HUES6 (cell line): ENCODE measurements around the gene HLCS.

Source experiments
- H3K27ac ChIP-seq: 2 replicates; pipeline ENCODE4 v1.7.0; 2013; ENCODE audit warnings: low read depth, mild to moderate bottlenecking, low read length, inconsistent platforms
- H3K27me3 ChIP-seq: 2 replicates; pipeline ENCODE4 v1.6.1; 2013; ENCODE audit warnings: low read length; ENCODE audit not compliant: control insufficient read depth, insufficient read depth
- H3K36me3 ChIP-seq: 2 replicates; pipeline ENCODE4 v1.6.1; 2013; ENCODE audit warnings: low read length; ENCODE audit not compliant: control insufficient read depth, insufficient read depth
- H3K4me1 ChIP-seq: 2 replicates; pipeline ENCODE4 v1.6.1; 2013; ENCODE audit warnings: low read length; ENCODE audit not compliant: control insufficient read depth, insufficient read depth
- H3K4me3 ChIP-seq: 2 replicates; pipeline ENCODE4 v1.5.1; 2013; ENCODE audit warnings: low read depth, low read length
- H3K9ac ChIP-seq: one replicate; pipeline ENCODE4 v1.6.1; 2013; ENCODE audit warnings: mild to moderate bottlenecking, low read length
- H3K9me3 ChIP-seq: 2 replicates; pipeline ENCODE4 v1.6.1; 2013; ENCODE audit warnings: low read depth, low read length; ENCODE audit not compliant: control insufficient read depth, insufficient read depth

Gene HLCS

DNA sequence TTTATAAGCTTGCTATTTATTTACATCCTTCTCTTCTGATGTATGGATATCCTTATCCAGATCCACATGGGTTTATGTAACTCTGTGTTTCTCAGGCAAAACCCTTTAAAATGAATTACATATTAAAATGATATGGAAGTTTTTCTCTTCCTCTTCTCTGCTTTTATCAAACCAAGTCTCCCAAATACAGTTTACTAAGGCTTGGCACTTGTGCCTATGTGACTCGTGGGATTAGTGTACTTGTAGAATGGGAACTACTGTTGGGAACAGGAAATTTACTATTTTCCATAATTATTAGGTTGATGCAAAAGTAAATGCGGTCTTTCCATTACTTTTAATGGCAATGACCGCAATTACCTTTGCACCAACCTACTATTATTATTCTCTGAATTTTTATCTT is 252.7 kb downstream of the HLCS start:
- Histone ChIP-seq H3K9ac (no peak overlapping the region), H3K27me3 (peaks cover 88% of the 10 kb centered on the region), H3K4me1 (peaks cover 24% of the 10 kb centered on the region), H3K27ac (no peak overlapping the region), H3K4me3 (no peak overlapping the region), H3K9me3 (no peaks in the 10 kb centered on the region), H3K36me3 (no peaks in the 10 kb centered on the region)

DNA sequence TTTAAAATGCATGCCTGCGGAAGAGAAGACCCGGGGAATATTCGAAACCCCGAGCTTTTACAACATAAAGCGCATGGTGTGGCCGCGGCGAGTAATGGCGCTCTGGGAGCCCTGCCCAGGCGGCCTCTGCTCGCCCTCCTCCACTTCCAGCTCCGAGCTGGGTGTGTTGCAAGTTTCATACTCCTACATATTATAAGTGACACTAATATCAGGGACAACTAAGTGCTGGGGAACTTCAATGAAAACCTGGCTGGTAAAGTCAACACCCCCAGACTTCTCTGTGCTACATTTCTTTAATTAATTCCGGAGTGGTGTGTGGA is 255.8 kb downstream of the HLCS start:
- Histone ChIP-seq H3K9ac (no peak overlapping the region), H3K36me3 (no peaks in the 10 kb centered on the region), H3K27me3 (peaks cover 98% of the 10 kb centered on the region), H3K4me3 (peak overlapping the region; percentile 44), H3K4me1 (peaks cover 40% of the 10 kb centered on the region), H3K27ac (no peak overlapping the region), H3K9me3 (no peaks in the 10 kb centered on the region)

DNA sequence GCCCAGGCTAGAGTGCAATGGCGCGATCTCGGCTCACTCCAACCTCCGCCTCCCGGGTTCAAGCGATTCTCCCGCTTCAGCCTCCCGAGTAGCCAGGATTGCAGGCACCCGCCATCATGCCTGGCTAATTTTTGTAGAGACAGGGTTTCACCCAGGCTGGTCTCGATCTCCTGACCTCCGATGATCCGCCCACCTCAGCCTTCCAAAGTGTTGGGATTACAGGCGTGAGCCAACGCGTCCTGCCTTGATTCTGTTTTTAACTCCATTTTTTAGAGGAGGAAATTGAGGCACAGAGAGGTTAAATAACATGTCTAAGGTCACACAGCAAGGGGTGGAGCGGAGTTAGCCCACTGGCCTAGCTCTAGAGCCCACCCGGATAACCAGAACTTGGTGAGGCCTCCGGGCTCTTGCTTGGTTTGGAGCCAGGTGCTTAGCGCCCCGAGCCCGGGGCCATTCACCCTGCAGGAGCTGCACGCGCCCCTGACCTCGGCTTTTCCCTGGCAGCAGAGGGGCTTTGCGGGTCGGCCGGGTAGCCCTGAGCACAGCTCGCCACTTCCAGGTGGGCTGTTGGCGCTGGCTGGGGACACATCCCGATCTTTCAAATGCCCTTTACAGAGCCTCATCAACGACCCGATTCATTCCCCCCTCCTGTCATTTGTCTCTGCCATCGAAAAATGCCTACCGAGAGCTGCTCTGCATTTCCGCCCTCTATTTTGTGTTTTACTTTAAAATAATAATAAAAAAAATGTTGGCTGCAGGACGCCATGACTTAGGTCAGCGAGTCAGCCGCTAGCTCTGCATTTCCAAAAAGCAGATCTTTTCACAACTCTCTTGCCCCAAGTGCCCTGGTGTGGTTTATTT is 256.4 kb downstream of the HLCS start:
- Histone ChIP-seq H3K9ac (no peak overlapping the region), H3K36me3 (no peaks in the 10 kb centered on the region), H3K4me3 (peak overlapping the region; percentile 44), H3K4me1 (peaks cover 46% of the 10 kb centered on the region), H3K27ac (no peak overlapping the region), H3K9me3 (no peaks in the 10 kb centered on the region), H3K27me3 (peaks cover 100% of the 10 kb centered on the region)

DNA sequence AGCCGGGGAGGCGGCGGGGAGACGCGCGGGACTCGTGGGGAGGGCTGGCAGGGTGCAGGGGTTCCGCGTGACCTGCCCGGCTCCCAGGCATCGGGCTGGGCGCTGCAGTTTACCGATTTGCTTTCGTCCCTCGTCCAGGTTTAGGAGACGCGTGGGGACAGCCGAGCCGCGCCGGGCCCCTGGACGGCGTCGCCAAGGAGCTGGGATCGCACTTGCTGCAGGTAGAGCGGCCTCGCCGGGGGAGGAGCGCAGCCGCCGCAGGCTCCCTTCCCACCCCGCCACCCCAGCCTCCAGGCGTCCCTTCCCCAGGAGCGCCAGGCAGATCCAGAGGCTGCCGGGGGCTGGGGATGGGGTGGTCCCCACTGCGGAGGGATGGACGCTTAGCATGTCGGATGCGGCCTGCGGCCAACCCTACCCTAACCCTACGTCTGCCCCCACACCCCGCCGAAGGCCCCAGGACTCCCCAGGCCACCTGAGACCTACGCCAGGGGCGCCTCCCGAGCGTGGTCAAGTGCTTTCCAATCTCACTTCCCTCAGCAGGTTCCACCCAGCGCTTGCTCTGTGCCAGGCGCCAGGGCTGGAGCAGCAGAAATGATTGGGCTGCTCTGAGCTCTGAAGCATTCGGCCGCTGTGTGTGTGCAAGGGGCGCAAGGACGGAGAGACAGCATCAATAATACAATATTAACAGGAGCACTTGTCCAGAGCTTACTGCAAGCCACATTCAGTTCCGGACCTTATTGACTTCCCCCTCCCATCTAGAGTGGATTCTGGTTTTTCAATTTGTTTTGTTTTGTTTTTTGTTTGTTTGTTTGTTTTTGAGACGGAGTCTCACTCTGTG is 257.2 kb downstream of the HLCS start:
- Histone ChIP-seq H3K4me3 (peak overlapping the region; percentile 44), H3K36me3 (no peaks in the 10 kb centered on the region), H3K9ac (no peak overlapping the region), H3K9me3 (no peaks in the 10 kb centered on the region), H3K27me3 (peaks cover 100% of the 10 kb centered on the region), H3K4me1 (peaks cover 54% of the 10 kb centered on the region), H3K27ac (no peak overlapping the region)

DNA sequence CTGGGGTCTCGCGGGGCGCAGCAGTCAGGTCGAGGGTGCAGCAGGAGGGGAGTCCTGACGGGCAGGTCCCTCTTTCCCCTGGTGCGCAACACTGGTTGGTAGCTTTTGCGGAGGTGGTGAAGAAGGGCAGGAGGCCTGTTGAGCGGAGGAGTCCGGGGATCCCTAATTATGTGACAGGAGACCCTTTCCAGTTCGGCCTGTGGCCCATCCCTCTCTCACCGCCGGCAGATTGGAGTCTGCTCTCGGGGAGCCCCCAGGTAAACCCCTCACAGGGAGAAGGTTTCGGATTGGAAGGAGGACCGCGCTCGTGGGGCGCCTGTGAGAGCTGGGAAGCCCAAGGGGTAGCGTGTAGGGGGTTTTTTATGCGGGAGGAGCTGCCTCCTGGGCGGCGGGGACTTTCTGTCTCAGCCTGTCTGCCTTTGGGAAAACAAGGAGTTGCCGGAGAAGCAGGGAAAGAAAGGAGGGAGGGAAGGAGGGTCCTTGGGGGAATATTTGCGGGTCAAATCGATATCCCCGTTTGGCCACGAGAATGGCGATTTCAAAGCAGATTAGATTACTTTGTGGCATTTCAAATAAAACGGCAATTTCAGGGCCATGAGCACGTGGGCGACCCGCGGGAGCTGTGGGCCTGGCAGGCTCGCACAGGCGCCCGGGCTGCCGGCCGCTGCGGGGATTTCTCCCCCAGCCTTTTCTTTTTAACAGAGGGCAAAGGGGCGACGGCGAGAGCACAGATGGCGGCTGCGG is 258.0 kb downstream of the HLCS start:
- H3K4me1 ChIP-seq: peaks cover 55% of the 10 kb centered on the region
- no peak overlapping the region for H3K9ac ChIP-seq
- no peaks in the 10 kb centered on the region for H3K36me3 ChIP-seq
- peaks cover 100% of the 10 kb centered on the region for H3K27me3 ChIP-seq
- H3K9me3 ChIP-seq: no peaks in the 10 kb centered on the region
- H3K4me3 ChIP-seq: peak overlapping the region; percentile 44
- H3K27ac ChIP-seq: no peak overlapping the region

DNA sequence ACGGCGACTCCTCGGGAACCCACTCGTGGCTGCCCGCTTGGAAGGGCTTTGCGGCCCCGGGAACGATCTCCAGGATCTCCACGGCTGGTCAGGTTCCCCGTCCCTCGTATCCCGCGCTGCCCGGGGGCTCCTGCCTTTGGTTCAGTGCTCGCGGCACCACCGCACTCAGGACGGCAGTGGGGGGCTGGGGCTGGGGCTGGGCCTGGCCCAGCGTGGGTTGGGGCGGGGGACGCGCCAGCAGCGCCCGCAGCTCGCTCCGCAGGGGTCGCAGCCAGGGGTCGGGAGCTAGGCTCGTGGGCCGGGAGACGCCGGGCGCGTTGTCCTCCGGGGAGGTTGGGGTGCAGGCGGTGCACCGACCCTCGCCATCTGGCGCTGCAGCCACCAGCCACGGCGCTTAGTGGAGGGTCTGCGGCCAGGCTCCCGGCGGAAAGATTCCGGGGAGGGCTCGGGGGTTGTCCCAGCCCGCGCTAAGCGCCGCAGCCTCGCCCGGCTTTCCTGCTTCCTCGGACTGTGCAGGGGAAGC is 258.6 kb downstream of the HLCS start:
- Histone ChIP-seq H3K9ac (no peak overlapping the region), H3K27me3 (peaks cover 100% of the 10 kb centered on the region), H3K27ac (no peak overlapping the region), H3K9me3 (no peaks in the 10 kb centered on the region), H3K4me3 (peak overlapping the region; percentile 44), H3K4me1 (peaks cover 55% of the 10 kb centered on the region), H3K36me3 (no peaks in the 10 kb centered on the region)

DNA sequence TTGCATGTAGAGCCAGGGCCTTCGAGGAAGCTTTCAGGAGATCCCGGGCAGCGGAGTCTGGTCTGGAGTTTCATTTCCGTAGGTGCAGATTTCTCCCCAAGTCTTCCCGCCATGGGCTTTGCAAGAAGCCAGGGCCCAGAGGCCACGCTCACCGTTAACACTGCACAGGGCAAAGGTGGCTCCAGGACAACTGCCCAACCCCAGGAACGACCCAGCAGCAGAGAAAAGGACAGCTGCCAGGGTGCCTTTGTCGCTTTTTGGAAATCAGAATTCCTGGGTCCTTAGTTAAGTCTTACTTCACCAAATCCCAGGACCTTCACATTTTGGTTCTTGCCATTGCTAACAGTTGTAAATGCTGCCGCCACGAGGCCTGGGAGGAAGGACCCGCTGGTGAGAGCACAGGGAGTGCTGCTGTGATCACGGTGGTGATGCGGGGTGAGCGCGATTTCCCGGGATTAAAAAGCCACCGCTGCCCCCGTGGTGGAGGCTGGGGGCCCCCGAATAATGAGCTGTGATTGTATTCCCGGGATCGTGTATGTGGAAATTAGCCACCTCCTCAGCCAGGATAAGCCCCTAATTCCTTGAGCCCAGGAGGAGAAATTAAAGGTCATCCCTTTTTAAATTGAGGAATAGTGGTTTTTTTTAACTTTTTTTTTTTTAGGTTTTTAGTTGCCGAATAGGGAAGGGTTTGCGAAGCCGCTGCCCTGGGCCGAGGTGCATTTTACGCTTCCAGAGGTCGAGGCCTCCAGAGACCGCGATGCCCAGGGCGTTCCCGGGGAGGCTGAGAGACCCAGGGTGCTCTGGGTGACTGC is 259.3 kb downstream of the HLCS start:
- H3K27me3 ChIP-seq: peaks cover 100% of the 10 kb centered on the region
- H3K9me3 ChIP-seq: no peaks in the 10 kb centered on the region
- no peak overlapping the region for H3K9ac ChIP-seq
- no peaks in the 10 kb centered on the region for H3K36me3 ChIP-seq
- no peak overlapping the region for H3K27ac ChIP-seq
- peaks cover 60% of the 10 kb centered on the region for H3K4me1 ChIP-seq
- H3K4me3 ChIP-seq: peak overlapping the region; percentile 32

DNA sequence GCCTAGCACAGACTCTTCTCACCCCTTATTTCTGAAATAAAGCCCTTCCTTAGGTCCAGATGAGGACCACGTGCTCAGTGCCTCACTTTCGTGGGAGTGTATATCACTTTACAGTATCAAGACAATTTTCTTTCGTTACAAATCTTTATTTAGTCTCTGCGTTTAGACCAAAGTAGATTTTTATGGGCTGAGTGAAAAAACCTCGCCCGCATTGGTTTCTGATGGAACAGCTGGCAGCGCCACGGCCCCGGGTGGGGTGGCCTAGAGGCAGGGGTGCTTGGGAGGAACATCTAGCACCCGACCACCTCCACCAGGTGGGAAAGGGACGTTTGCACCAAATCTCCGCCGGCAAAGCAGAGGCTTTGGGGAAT is 260.0 kb downstream of the HLCS start:
- Histone ChIP-seq H3K4me1 (peaks cover 67% of the 10 kb centered on the region), H3K4me3 (no peak overlapping the region), H3K27ac (no peak overlapping the region), H3K9ac (no peak overlapping the region), H3K36me3 (no peaks in the 10 kb centered on the region), H3K27me3 (peaks cover 100% of the 10 kb centered on the region), H3K9me3 (no peaks in the 10 kb centered on the region)

DNA sequence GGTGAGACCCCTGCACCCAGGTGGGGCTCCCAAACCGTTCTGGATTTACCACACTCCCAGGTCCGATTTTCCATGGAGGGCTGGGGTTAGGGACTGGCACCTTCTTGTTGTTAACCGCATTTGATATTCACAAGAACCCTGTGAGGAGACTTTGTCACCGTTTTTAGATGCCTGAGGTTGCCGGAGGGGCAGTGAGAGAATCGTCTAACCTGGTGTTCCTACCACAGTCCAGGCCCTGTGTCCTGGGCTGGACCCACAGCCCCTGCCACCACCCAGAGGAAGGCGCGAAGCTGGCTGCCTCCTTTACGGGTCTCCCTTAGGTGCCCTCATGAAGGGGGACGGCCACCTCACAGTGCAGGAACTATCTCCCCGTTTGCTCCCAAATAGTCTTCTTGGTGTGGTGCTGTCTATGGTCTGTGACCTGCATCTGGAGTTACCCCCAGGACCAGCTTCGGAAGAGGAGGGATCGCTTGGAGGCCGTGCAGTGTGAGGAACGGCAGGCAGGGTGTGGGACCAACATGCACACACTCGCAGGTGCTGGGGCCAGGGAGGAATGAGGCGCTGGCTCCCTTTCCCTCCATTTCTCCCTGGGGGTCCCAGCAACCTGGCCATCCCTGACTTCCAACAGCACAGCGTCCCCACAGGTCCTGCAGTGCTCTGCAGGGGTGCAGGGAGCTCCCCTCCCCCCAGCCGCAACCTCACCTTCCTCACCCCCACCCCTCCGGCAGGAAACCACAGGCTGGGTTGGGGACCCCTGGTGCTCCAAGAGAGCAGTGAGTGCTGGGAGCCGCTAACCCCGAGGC is 260.6 kb downstream of the HLCS start:
- H3K36me3 ChIP-seq: no peaks in the 10 kb centered on the region
- no peaks in the 10 kb centered on the region for H3K9me3 ChIP-seq
- H3K4me3 ChIP-seq: peak overlapping the region; percentile 27; the same call in 1 of the 2 replicates
- peaks cover 66% of the 10 kb centered on the region for H3K4me1 ChIP-seq
- H3K9ac ChIP-seq: no peak overlapping the region
- peaks cover 100% of the 10 kb centered on the region for H3K27me3 ChIP-seq
- H3K27ac ChIP-seq: no peak overlapping the region
